DMS153 treated with DMSO at 0.1 percent for 48 hours (cell line): ENCODE results near the gene ATF1.
"Not testable (repeated sequence)": the region's sequence is repeated elsewhere in the genome, so short reads cannot be mapped to it uniquely, and the experiment has no call there.

Source experiments
- DNase-seq: peaks from one replicate; lab custom pipeline; 2025; ENCODE audit not compliant: unreplicated experiment; lab: John Stamatoyannopoulos, UW

ATF1 gene

DNA sequence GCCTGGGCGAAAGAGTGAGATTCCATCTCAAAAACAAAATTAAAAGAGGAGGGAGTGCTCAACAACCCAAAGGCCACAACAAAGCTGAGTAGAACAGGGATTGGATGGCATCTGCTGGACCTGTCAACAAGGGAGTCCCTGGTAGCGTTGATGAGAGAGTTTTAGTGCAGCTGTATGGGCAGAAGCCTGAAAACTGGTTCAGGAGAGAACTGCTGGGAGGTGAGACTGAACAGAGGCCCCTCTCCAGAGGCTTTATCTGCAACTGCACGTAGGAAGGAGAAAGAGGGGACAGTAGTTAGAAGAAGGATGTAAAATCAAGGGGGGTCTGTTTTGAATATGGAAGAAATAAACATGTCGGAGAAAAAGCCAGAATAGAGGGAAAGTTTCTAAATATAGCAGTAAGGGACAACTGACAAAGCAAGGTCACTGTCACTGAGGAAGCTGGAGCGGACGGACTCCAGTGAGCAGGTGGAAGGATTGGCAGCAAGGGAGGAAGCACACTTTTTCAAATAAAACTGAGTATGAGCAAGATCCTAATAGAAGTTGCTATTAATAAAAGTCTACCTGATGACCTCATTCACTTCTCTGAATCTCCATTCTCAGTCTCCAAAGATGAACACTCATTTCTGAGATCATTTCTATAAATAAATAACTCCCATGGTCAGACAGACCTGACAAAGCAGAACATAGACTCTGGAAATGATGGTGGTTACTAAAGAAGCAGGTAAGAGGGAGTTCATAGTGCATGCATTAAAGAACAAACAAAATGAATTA lies 11.8 kb upstream of the ATF1 start:
- no peak for DNase-seq

DNA sequence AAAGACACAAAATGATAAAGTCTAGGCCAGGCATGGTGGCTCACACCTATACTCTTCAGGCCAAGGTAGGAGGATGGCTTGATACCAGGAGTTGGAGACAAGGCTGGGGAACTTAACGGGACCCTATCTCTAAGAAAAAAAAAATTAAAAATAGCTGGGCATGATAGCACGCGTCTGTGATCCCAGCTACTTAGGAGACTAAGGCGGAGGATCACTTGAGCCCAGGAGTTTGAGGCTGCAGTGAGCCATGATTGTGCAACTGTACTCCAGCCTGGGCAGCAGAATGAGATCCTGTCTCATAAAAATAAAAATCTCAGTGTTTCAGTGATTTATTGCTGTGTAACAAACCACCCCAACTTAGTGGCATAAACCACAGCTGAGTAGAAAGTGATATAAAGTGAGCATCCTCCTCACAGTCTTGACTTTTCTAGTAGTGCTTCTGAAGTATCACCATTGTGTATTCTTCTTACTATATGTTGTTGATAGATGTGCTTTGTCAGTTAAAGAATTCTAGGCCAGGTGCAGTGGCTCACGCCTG lies 10.6 kb upstream of the ATF1 start:
- DNase-seq = no peak

GRCh38 chr12:50764286-50765094 lies 589 bp downstream of the ATF1 start:
- peak; percentile 22 for DNase-seq

DNA sequence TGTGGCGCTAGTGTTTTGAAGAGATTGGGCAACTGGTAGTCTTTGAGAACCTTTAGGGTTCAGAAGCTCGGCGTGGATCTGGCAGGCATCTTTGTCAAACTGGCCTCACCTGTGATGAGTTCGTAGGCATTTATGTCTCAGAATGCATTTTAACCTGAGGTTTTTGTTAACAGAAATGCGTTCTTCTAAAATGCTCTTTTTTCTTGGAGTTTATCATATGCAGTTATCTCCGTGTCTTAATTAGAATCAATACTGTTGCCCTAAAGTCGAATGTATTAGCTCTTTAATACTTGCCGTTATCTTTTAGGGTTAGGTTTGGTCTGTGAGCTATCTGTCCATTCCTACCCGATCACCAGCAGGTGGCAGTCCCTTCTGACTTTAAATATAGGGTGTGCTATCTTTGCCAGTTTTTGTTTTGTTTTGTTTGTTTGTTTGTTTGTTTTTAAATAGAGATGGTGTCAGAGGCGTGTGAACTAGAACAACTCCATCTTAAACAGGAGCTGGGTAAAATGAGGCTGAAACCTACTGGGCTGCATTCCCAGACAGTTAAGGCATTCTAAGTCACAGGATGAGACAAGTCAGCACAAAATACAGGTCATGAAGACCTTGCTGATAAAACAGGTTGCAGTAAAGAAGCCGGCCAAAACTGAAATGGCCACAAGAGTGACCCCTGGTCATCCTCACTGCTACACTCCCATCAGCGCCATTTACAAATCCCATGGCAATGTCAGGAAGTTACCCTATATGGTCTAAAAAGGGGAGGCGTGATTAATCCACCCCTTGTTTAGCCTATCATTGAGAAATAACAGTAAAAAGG lies 1.4 kb downstream of the ATF1 start:
- DNase-seq = no peak

GRCh38 chr12:50768391-50768790 lies 4.5 kb downstream of the ATF1 start:
- no peak for DNase-seq

- DNase-seq = not testable (repeated sequence)
Observed at GRCh38 chr12:50768813-50769212, 4.9 kb downstream of the ATF1 start.

GRCh38 chr12:50771409-50771808 lies 7.5 kb downstream of the ATF1 start:
- no peak for DNase-seq

- DNase-seq = no peak
Observed at GRCh38 chr12:50772470-50772869, 8.6 kb downstream of the ATF1 start.

GRCh38 chr12:50772877-50773276 lies 9.0 kb downstream of the ATF1 start:
- no peak for DNase-seq

- no peak for DNase-seq
Observed at GRCh38 chr12:50775251-50775650, 11.3 kb downstream of the ATF1 start.

DNA sequence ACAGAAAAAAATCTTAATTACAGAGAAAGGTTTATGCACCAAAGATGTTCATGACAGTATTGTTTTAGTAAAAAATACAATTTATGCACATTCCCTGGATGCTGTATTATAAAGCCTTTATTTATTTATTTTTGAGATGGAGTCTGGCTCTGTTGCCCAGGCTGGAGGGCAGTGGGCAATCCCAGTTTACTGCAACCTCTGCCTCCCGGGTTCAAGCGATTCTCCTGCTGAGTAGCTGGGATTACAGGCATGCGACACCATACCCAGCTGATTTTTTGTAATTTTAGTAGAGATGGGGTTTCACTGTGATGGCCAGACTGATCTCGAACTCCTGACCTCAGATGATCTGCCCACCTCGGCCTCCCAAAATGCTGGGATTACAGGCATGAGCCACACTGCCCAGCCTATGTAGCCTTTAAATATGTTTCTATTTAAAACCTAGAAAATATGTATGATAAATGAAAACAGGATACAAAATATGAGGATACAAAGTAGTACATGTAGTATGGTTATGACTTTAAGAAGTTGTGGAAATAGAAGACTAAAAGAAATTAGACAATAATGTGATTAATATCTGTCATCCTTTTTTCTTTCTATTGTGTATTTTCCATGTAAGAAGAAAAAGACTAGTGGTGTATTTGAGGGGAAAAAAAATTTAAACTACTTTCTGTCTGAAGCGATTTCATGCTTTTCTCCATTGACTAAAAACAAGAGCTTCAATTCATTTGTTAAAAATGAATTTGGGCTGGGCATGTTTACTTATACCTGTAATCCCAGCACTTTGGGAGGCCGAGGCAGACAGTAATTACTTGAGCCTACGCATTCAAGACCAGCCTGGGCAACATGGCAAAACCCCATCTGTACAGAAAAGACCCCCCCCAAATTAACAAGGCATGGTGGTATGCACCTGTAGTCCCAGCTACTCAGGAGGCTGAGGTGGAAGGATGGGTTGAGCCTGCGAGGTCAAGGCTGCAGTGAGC lies 13.1 kb downstream of the ATF1 start:
- DNase-seq = no peak

- no peak for DNase-seq
Observed at GRCh38 chr12:50778663-50779590, 15.0 kb downstream of the ATF1 start.

- DNase-seq = no peak
Observed at GRCh38 chr12:50780013-50780412, 16.1 kb downstream of the ATF1 start.

DNA sequence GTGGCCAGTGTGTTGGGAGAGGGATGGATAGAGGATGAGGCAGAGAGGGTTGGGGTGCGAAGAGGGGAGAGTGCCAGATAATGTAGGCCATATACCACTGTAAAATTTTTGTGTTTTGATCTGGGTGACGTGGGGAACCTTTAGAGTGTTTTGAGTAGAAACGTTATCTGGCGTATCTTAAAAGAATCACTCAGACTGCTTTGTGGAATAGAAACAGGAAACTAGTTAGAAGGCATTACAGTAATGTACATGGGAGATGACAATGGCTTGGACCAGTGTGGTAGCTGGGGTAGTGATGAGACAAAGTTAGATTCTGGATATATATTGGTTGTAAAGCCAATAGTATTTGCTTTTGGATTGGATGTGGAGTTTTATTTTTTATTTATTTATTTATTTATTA lies 20.6 kb downstream of the ATF1 start:
- DNase-seq = no peak

- no peak for DNase-seq
Observed at GRCh38 chr12:50785406-50786001, 21.6 kb downstream of the ATF1 start.

GRCh38 chr12:50786498-50787231 lies 22.8 kb downstream of the ATF1 start:
- DNase-seq = no peak

GRCh38 chr12:50787618-50788017 lies 23.7 kb downstream of the ATF1 start:
- DNase-seq = no peak

DNA sequence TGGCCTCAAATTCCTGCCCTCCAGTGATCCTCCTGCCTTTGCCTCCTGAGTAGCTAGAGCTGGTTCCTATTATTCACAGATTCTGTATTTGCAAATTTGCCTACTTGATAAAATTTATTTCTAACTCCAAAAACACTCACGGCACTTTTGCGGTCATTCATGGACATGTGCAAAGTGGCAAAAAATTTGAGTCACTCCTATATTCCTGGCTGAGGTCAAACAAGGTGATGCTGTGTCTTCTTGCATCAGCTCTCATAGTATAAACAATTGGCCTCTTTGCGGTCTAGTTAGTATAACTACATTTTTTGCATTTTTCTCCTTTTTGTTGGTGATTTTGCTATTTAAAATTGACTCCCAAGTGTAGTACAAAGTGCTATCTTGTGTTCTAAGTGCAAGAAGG lies 24.7 kb downstream of the ATF1 start:
- DNase-seq = no peak
